HUES64 (cell line): ENCODE data around the gene RAC2.
"Not testable (repeated sequence)": the region's sequence is repeated elsewhere in the genome, so short reads cannot be mapped to it uniquely, and the experiment has no call there.

Experiments used
- H3K27ac ChIP-seq: 2 replicates; pipeline ENCODE4 v1.7.0; 2013; ENCODE audit warnings: low read depth, low read length, inconsistent platforms
- H3K27me3 ChIP-seq: 2 replicates; pipeline ENCODE4 v1.6.1; 2013; ENCODE audit warnings: mild to moderate bottlenecking, low read length; ENCODE audit not compliant: insufficient read depth
- H3K36me3 ChIP-seq: 2 replicates; pipeline ENCODE4 v1.6.1; 2013; ENCODE audit warnings: mild to moderate bottlenecking, low read length; ENCODE audit not compliant: insufficient read depth
- H3K4me1 ChIP-seq: 2 replicates; pipeline ENCODE4 v1.6.1; 2013; ENCODE audit warnings: mild to moderate bottlenecking, low read length, moderate library complexity; ENCODE audit not compliant: insufficient read depth
- H3K4me3 ChIP-seq: 2 replicates; pipeline ENCODE4 v1.5.1; 2013; ENCODE audit warnings: mild to moderate bottlenecking, low read length, moderate library complexity
- H3K9ac ChIP-seq: 2 replicates; pipeline ENCODE4 v1.6.1; 2013; ENCODE audit warnings: mild to moderate bottlenecking, low read depth, low read length
- H3K9me3 ChIP-seq: 2 replicates; pipeline ENCODE4 v1.6.1; 2013; ENCODE audit warnings: low read depth, low read length; ENCODE audit not compliant: insufficient read depth
- WGBS: fragments of 150-250, 120-280 bp; methylation state at CpG from one replicate; pipeline ENCODE4 v1.1.7; 2013; ENCODE audit warnings: missing lambda C conversion rate; 5-methylcytosine and 5-hydroxymethylcytosine counted together

The RAC2 gene

GRCh38 chr22:37254209-37254866, 10.3 kb upstream of the RAC2 start:
- Histone ChIP-seq H3K4me3 (no peak overlapping the region), H3K27ac (no peak overlapping the region), H3K9me3 (no peaks in the 10 kb centered on the region), H3K9ac (no peak overlapping the region), H3K36me3 (no peaks in the 10 kb centered on the region), H3K27me3 (peaks cover 5% of the 10 kb centered on the region; the same call in 1 of the 2 replicates), H3K4me1 (peaks cover 10% of the 10 kb centered on the region)
- 94% methylated on average over 5 of the region's 5 CpGs for WGBS

GRCh38 chr22:37253126-37253660, 9.1 kb upstream of the RAC2 start:
- no peak overlapping the region for H3K4me3 ChIP-seq
- 57% methylated on average over 7 of the region's 7 CpGs for WGBS

GRCh38 chr22:37251836-37252235, 7.8 kb upstream of the RAC2 start:
- 91% methylated on average over 8 of the region's 8 CpGs for WGBS
- H3K36me3 ChIP-seq, H3K27me3 ChIP-seq, H3K9ac ChIP-seq, H3K9me3 ChIP-seq, H3K4me3 ChIP-seq, H3K4me1 ChIP-seq, H3K27ac ChIP-seq: not testable (repeated sequence)

More at GRCh38 chr22:37253126-37253660, 9.1 kb upstream of the RAC2 start:
- no peak overlapping the region for H3K27ac ChIP-seq
- H3K36me3 ChIP-seq, result no peaks in the 10 kb centered on the region
- no peaks in the 10 kb centered on the region for H3K4me1 ChIP-seq
- no peak overlapping the region for H3K9ac ChIP-seq
- H3K27me3 ChIP-seq, result no peaks in the 10 kb centered on the region
- no peaks in the 10 kb centered on the region for H3K9me3 ChIP-seq

GRCh38 chr22:37249986-37250385, 5.9 kb upstream of the RAC2 start:
- Histone ChIP-seq H3K9ac (no peak overlapping the region), H3K36me3 (no peaks in the 10 kb centered on the region), H3K27me3 (no peaks in the 10 kb centered on the region), H3K27ac (no peak overlapping the region), H3K4me3 (no peak overlapping the region), H3K4me1 (no peaks in the 10 kb centered on the region), H3K9me3 (no peaks in the 10 kb centered on the region)
- 86% methylated on average over 12 of the region's 12 CpGs for WGBS

- Histone ChIP-seq H3K36me3 (no peaks in the 10 kb centered on the region), H3K9ac (no peak overlapping the region), H3K27me3 (no peaks in the 10 kb centered on the region), H3K9me3 (no peaks in the 10 kb centered on the region), H3K4me1 (no peaks in the 10 kb centered on the region), H3K27ac (no peak overlapping the region), H3K4me3 (no peak overlapping the region)
- WGBS, result 84% methylated on average over 6 of the region's 6 CpGs
Observed at GRCh38 chr22:37248251-37248650, 4.2 kb upstream of the RAC2 start.

GRCh38 chr22:37245740-37246139, 1.7 kb upstream of the RAC2 start:
- H3K27ac ChIP-seq, result no peak overlapping the region
- H3K9ac ChIP-seq, result no peak overlapping the region
- no peak overlapping the region for H3K4me3 ChIP-seq
- 88% methylated on average over 4 of the region's 6 CpGs for WGBS
- H3K36me3 ChIP-seq, result no peaks in the 10 kb centered on the region
- H3K9me3 ChIP-seq, result no peaks in the 10 kb centered on the region
- no peaks in the 10 kb centered on the region for H3K4me1 ChIP-seq
- no peaks in the 10 kb centered on the region for H3K27me3 ChIP-seq

GRCh38 chr22:37244922-37245722, 1.1 kb upstream of the RAC2 start:
- no peak overlapping the region for H3K4me3 ChIP-seq

GRCh38 chr22:37243402-37244113, 511 bp downstream of the RAC2 start:
- no peaks in the 10 kb centered on the region for H3K4me1 ChIP-seq
- no peaks in the 10 kb centered on the region for H3K27me3 ChIP-seq
- 82% methylated on average over 11 of the region's 12 CpGs for WGBS
- H3K36me3 ChIP-seq, result no peaks in the 10 kb centered on the region
- H3K27ac ChIP-seq, result no peak overlapping the region
- no peak overlapping the region for H3K9ac ChIP-seq
- H3K4me3 ChIP-seq, result peak overlapping the region; percentile 26
- H3K9me3 ChIP-seq, result no peaks in the 10 kb centered on the region

More at GRCh38 chr22:37244922-37245722, 1.1 kb upstream of the RAC2 start:
- Histone ChIP-seq H3K9ac (no peak overlapping the region), H3K9me3 (no peaks in the 10 kb centered on the region), H3K36me3 (no peaks in the 10 kb centered on the region), H3K4me1 (no peaks in the 10 kb centered on the region), H3K27me3 (no peaks in the 10 kb centered on the region), H3K27ac (no peak overlapping the region)
- 78% methylated on average over 22 of the region's 22 CpGs for WGBS

GRCh38 chr22:37242395-37242918, 1.6 kb downstream of the RAC2 start:
- Histone ChIP-seq H3K4me3 (no peak overlapping the region), H3K9ac (no peak overlapping the region), H3K27ac (no peak overlapping the region)

GRCh38 chr22:37241351-37242142, 2.5 kb downstream of the RAC2 start:
- no peaks in the 10 kb centered on the region for H3K4me1 ChIP-seq
- H3K9me3 ChIP-seq, result no peaks in the 10 kb centered on the region
- H3K9ac ChIP-seq, result no peak overlapping the region
- 83% methylated on average over 17 of the region's 19 CpGs for WGBS
- H3K4me3 ChIP-seq, result no peak overlapping the region
- H3K36me3 ChIP-seq, result no peaks in the 10 kb centered on the region
- H3K27ac ChIP-seq, result no peak overlapping the region
- H3K27me3 ChIP-seq, result no peaks in the 10 kb centered on the region

More at GRCh38 chr22:37242395-37242918, 1.6 kb downstream of the RAC2 start:
- Histone ChIP-seq H3K9me3 (no peaks in the 10 kb centered on the region), H3K36me3 (no peaks in the 10 kb centered on the region), H3K4me1 (no peaks in the 10 kb centered on the region), H3K27me3 (no peaks in the 10 kb centered on the region)
- WGBS, result 66% methylated on average over 16 of the region's 16 CpGs
